H9 (cell line): ENCODE data around the gene PDK2. TPM values are rescaled to one million over a fixed set of nuclear protein-coding genes. Genes with fewer than 3 reads are reported as not detected.

Source experiments
- DNase-seq: peaks from one replicate; pipeline ENCODE4 v3.0.0-alpha.2; 2017
- H2AFZ ChIP-seq: one replicate; pipeline ENCODE4 v1.6.1; 2013; ENCODE audit warnings: mild to moderate bottlenecking, low read length, control low read depth, moderate library complexity
- H2AK5ac ChIP-seq: 2 replicates; pipeline ENCODE4 v1.6.1; 2013; ENCODE audit warnings: low read length, control low read depth, mixed read lengths; ENCODE audit not compliant: insufficient read length
- H2BK120ac ChIP-seq: one replicate; pipeline ENCODE4 v1.6.1; 2013; ENCODE audit warnings: low read depth, mild to moderate bottlenecking, low read length, control low read depth, inconsistent platforms; ENCODE audit not compliant: poor library complexity, severe bottlenecking
- H2BK12ac ChIP-seq: 2 replicates; pipeline ENCODE4 v1.6.1; 2013; ENCODE audit warnings: low read length, control low read depth, mixed read lengths, low read depth; ENCODE audit not compliant: insufficient read length
- H2BK15ac ChIP-seq: 2 replicates; pipeline ENCODE4 v1.6.1; 2013; ENCODE audit warnings: low read depth, low read length, control low read depth
- H2BK20ac ChIP-seq: one replicate; pipeline ENCODE4 v1.6.1; 2013; ENCODE audit warnings: low read depth, mild to moderate bottlenecking, low read length, control low read depth, inconsistent platforms; ENCODE audit not compliant: poor library complexity, severe bottlenecking
- H2BK5ac ChIP-seq: 2 replicates; pipeline ENCODE4 v1.6.1; 2013; ENCODE audit warnings: low read length, control low read depth, mixed read lengths; ENCODE audit not compliant: insufficient read length
- H3K14ac ChIP-seq: 2 replicates; pipeline ENCODE4 v1.6.1; 2013; ENCODE audit warnings: low read length, control low read depth; ENCODE audit not compliant: insufficient read depth
- H3K18ac ChIP-seq: 2 replicates; pipeline ENCODE4 v1.6.1; 2013; ENCODE audit warnings: low read depth, mild to moderate bottlenecking, mixed read lengths, low read length, control low read depth; ENCODE audit not compliant: insufficient read length
- H3K23ac ChIP-seq: 2 replicates; pipeline ENCODE4 v1.6.1; 2013; ENCODE audit warnings: low read length, control low read depth, mixed read lengths, low read depth; ENCODE audit not compliant: insufficient read length
- H3K23me2 ChIP-seq: 2 replicates; pipeline ENCODE4 v1.6.1; 2013; ENCODE audit warnings: low read depth, mild to moderate bottlenecking, mixed read lengths, low read length, control low read depth; ENCODE audit not compliant: insufficient read length, poor library complexity, severe bottlenecking
- H3K27ac ChIP-seq: 2 replicates; pipeline ENCODE4 v1.5.1; 2013; ENCODE audit warnings: low read length, control low read depth, mixed read lengths, low read depth; ENCODE audit not compliant: insufficient read length
- H3K27me3 ChIP-seq: 2 replicates; pipeline ENCODE4 v1.6.1; 2013; ENCODE audit warnings: low read length, control low read depth, inconsistent platforms; ENCODE audit not compliant: insufficient read depth
- H3K4ac ChIP-seq: 2 replicates; pipeline ENCODE4 v1.6.1; 2013; ENCODE audit warnings: low read depth, mild to moderate bottlenecking, control low read depth, inconsistent platforms, low read length, moderate library complexity
- H3K4me1 ChIP-seq: 2 replicates; pipeline ENCODE4 v1.6.1; 2013; ENCODE audit warnings: low read length, control low read depth, inconsistent platforms; ENCODE audit not compliant: insufficient read depth
- H3K4me2 ChIP-seq: 2 replicates; pipeline ENCODE4 v1.6.1; 2013; ENCODE audit warnings: low read length, control low read depth, mixed read lengths; ENCODE audit not compliant: insufficient read length, insufficient read depth
- H3K56ac ChIP-seq: 2 replicates; pipeline ENCODE4 v1.6.1; 2013; ENCODE audit warnings: low read depth, mild to moderate bottlenecking, mixed read lengths, low read length, control low read depth; ENCODE audit not compliant: insufficient read length
- H3K79me1 ChIP-seq: 2 replicates; pipeline ENCODE4 v1.6.1; 2013; ENCODE audit warnings: low read depth, mild to moderate bottlenecking, moderate library complexity, low read length, control low read depth, inconsistent platforms; ENCODE audit not compliant: insufficient read depth, poor library complexity, severe bottlenecking
- H3K79me2 ChIP-seq: 2 replicates; pipeline ENCODE4 v1.6.1; 2013; ENCODE audit warnings: low read length, control low read depth, inconsistent platforms; ENCODE audit not compliant: insufficient read depth
- H3K9ac ChIP-seq: 2 replicates; pipeline ENCODE4 v1.6.1; 2013; ENCODE audit warnings: low read length, control low read depth, mixed read lengths; ENCODE audit not compliant: insufficient read length; ENCODE audit errors: extremely low read depth
- H3K9me3 ChIP-seq: one replicate; pipeline ENCODE4 v1.6.1; 2013; ENCODE audit warnings: low read depth, low read length, inconsistent platforms; ENCODE audit not compliant: control insufficient read depth
- H3T11ph ChIP-seq: one replicate; pipeline ENCODE4 v1.6.1; 2013; ENCODE audit warnings: mild to moderate bottlenecking, low read length, control low read depth, inconsistent platforms
- H4K20me1 ChIP-seq: one replicate; pipeline ENCODE4 v1.6.1; 2013; ENCODE audit not compliant: control insufficient read depth, insufficient read length, insufficient read depth
- H4K5ac ChIP-seq: 2 replicates; pipeline ENCODE4 v1.6.1; 2013; ENCODE audit warnings: low read depth, mild to moderate bottlenecking, mixed read lengths, low read length, control low read depth; ENCODE audit not compliant: insufficient read length
- H4K8ac ChIP-seq: replicated peaks from 2 replicates; pipeline ENCODE4 v1.6.1; 2013; ENCODE audit warnings: low read length, control low read depth, mixed read lengths, low read depth; ENCODE audit not compliant: insufficient read length
- H4K91ac ChIP-seq: 2 replicates; pipeline ENCODE4 v1.6.1; 2013; ENCODE audit warnings: low read depth, mild to moderate bottlenecking, moderate library complexity, mixed read lengths, low read length, control low read depth; ENCODE audit not compliant: insufficient read length
- H3K27ac Mint-ChIP-seq, 3 experiments: 2 replicates in 2 of 3; 3 replicates in 1 of 3; pipeline ENCODE4 v1.8.0; 2020 to 2021; ENCODE audit warnings: mixed read lengths in 3 of 3, mild to moderate bottlenecking in 1 of 3, moderate library complexity in 1 of 3
- H3K27me3 Mint-ChIP-seq: 2 replicates; pipeline ENCODE4 v1.8.0; 2021; ENCODE audit warnings: low read depth, mild to moderate bottlenecking, moderate library complexity, mixed read lengths
- H3K36me3 Mint-ChIP-seq, 3 experiments: 2 replicates in 2 of 3; 3 replicates in 1 of 3; pipeline ENCODE4 v1.8.0; 2020 to 2021; ENCODE audit warnings: low read depth in 3 of 3, mixed read lengths in 3 of 3; ENCODE audit not compliant: insufficient read depth in 1 of 3
- H3K4me1 Mint-ChIP-seq, 2 experiments: 2 replicates each; pipeline ENCODE4 v1.8.0; 2020; ENCODE audit warnings: mixed read lengths in 2 of 2
- H3K4me3 Mint-ChIP-seq, 2 experiments: 2 replicates in 1 of 2; 3 replicates in 1 of 2; pipeline ENCODE4 v1.8.0; 2020 to 2021; ENCODE audit warnings: mild to moderate bottlenecking in 2 of 2, mixed read lengths in 2 of 2, moderate library complexity in 1 of 2
- H3K9me3 Mint-ChIP-seq, 2 experiments: 2 replicates in 1 of 2; 3 replicates in 1 of 2; pipeline ENCODE4 v1.8.0; 2020; ENCODE audit warnings: mild to moderate bottlenecking in 2 of 2, mixed read lengths in 2 of 2, moderate library complexity in 1 of 2
- CTCF ChIP-seq: fragments of 200-600 bp; sonication (generic); conservative IDR thresholded peaks from 3 replicates; pipeline ENCODE4 v1.8.0; 2021; ENCODE audit warnings: antibody characterized with exemption, mild to moderate bottlenecking
- WGBS: extraction: QIAGEN DNeasy Blood & Tissue Kit; methylation state at CpG from one replicate; pipeline ENCODE4 v1.1.7; 2013; ENCODE audit warnings: missing lambda C conversion rate, low lambda C conversion rate, mixed read lengths; ENCODE audit not compliant: insufficient read length; ENCODE audit errors: extremely low coverage; 5-methylcytosine and 5-hydroxymethylcytosine counted together
- total RNA-seq: library from RNA; stranded (reverse); gene quantifications from 2 replicates; pipeline ENCODE4 v1.2.1, GENCODE V29; 2021

Gene PDK2
- total RNA-seq, 1 experiment from 2014 or later = 19.9 TPM

DNA sequence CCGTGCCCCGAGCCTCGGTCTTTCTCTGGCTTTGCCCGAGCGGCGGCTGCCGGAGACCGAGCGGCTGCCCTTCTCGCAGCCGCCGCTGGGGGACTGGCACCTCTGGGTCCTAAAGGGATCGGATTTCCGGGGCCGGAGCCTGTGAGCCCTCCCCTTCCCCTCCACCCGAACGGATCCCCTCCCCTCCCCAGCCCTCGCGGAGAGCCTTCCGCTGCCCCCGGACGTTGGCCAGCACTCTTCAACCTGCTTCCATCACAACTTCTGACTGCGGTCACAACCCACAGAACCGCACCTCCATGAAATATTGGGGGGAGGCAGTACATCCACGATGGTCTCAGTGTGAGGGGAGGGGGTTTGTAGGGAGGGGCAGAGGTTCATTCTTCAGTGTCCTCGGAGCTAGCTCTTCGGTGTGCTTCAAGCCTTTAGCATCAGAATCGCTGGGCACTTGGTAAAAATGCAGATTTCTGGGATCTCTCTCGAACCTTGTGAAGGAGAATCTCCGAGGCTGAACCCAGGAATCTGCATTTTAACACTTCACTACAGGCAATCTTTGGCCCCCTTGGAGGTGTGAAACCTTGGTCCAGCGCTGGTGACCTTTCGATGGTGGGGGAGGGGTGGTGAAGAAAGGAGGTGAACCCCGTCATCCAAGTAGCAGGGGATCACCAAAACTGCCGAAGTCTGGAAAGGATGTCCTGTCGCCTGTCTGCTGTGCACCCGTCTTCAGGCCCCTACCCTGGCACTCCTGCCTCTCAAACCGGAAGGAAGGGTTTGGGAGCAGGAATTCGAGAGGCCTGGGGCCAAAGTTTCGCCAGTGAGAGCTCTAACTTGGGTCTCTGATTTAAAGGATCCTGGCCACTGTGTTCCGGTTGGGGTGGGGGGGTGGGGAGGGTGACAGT is 56.1 kb downstream of the PDK2 start:
- Histone ChIP-seq H3K9ac (no peak overlapping the region), H2BK15ac (no peak overlapping the region), H4K91ac (no peak overlapping the region), H2BK120ac (no peak overlapping the region), H3K27ac (no peak overlapping the region), H3K27me3 (no peaks in the 10 kb centered on the region; the same call in 1 of the 2 replicates), H2BK5ac (no peak overlapping the region), H3K79me1 (no peaks in the 10 kb centered on the region), H3K18ac (peak overlapping the region; percentile 1), H3T11ph (no peak overlapping the region), H3K9me3 (no peaks in the 10 kb centered on the region), H3K14ac (no peak overlapping the region), H3K4me1 (peaks cover 4% of the 10 kb centered on the region; the same call in 1 of the 2 replicates), H4K8ac (no peak overlapping the region), H2AFZ (no peak overlapping the region), H3K4me2 (peak overlapping the region; percentile 78), H3K23me2 (peaks cover 25% of the 10 kb centered on the region), H4K20me1 (peaks cover 3% of the 10 kb centered on the region), H3K23ac (no peak overlapping the region), H2AK5ac (no peak overlapping the region), H2BK20ac (no peak overlapping the region), H3K56ac (no peak overlapping the region), H3K79me2 (no peaks in the 10 kb centered on the region), H3K4ac (no peak overlapping the region), H2BK12ac (no peak overlapping the region), H4K5ac (no peak overlapping the region)
- peak; percentile 96 for DNase-seq
- H3K36me3 Mint-ChIP-seq = no peaks in the 10 kb centered on the region; a peak in 1 of 7 replicates
- no peaks in the 10 kb centered on the region for H3K9me3 Mint-ChIP-seq
- WGBS = no CpG with 5 or more reads among the region's 40 CpGs
- peak; percentile 69 for TF ChIP-seq CTCF
- H3K27ac Mint-ChIP-seq = peak overlapping the region in 2 of 3 experiments; percentile 75 to 80; a peak in 3 of 7 replicates
- peaks cover 13% of the 10 kb centered on the region for H3K27me3 Mint-ChIP-seq
- H3K4me3 Mint-ChIP-seq = peak overlapping the region; percentile 66 to 85
- peaks cover 34 to 46% of the 10 kb centered on the region in 2 experiments for H3K4me1 Mint-ChIP-seq
